ENCODE results near the gene SPATA13.

DNA sequence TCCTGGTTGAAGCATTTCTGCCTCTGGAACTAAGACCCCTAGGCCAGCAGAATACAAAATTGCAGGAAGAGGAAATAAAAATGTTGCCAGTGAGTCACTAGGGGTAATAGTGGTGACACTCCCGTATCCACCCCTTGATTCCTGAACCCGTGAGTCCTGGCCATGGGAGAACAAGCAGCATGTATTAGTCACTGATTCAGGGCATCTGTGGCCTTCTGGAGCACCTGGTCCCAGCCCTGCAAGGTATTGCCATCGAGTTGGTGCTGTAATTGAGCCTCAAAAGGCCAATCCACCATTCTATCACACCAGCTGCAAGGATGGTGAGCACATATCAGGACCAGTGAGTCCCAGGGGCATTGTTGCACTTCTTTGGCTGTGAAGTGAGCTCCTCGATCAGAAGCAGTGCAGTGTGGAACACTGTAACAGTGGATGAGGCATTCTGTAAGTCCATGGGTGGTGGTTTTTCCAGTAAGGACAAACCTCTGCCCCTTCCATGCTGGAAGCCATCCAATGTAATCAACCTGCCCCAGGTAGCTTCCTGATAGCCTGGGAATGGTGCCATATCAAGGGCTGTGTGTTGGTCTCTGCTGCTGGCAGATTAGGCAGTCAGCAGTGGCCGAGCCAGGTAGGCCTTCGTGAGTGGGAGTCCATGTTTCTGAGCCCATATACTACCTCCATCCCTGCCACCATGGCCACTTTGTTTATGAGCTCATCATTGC lies 188.4 kb downstream of the SPATA13 start:
- TF ChIP-seq, protein P1, sequence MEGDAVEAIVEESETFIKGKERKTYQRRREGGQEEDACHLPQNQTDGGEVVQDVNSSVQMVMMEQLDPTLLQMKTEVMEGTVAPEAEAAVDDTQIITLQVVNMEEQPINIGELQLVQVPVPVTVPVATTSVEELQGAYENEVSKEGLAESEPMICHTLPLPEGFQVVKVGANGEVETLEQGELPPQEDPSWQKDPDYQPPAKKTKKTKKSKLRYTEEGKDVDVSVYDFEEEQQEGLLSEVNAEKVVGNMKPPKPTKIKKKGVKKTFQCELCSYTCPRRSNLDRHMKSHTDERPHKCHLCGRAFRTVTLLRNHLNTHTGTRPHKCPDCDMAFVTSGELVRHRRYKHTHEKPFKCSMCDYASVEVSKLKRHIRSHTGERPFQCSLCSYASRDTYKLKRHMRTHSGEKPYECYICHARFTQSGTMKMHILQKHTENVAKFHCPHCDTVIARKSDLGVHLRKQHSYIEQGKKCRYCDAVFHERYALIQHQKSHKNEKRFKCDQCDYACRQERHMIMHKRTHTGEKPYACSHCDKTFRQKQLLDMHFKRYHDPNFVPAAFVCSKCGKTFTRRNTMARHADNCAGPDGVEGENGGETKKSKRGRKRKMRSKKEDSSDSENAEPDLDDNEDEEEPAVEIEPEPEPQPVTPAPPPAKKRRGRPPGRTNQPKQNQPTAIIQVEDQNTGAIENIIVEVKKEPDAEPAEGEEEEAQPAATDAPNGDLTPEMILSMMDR (IDR thresholded peaks at IDR 0.05) = no peak
- no peak for TF ChIP-seq EP300 (IDR thresholded peaks at IDR 0.05)
- no peak for TF ChIP-seq POLR2A (IDR thresholded peaks at IDR 0.05)

Measured in stomach (tissue), 4 donors.